ENCODE data around the gene SRC.
A peak's percentile ranks its signal among the peaks of the same experiment; 100 is the strongest.

The SRC gene

DNA sequence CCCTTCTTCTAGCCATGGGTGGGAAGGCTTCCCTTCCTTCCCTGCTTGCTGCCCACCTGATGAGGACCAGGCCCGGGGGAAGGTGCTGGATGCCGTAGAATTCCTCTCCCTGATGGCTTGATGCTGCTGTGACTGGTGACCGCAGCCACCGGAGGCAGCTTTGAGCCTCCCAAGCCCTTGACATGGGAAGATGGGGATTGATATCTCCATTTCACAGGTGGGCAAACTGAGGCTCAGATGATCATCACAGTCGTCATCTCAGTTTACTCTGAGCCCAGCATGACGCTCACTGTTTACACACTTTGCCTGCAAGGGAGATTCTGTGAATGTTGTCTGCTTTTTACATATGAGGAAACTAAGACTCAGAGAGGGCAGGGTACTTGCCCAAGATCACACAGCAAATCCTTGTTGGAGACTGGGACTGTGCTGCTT lies 43.9 kb downstream of the SRC start:
- TF ChIP-seq PAX5 (IDR thresholded peaks at IDR 0.05; ENCODE audit: insufficient read depth, low read length, severe bottlenecking) (no peak), POLR2A (IDR thresholded peaks at IDR 0.05; ENCODE audit: low read depth, low read length) (no peak), POLR2AphosphoS5 (IDR thresholded peaks at IDR 0.05; ENCODE audit: low read depth, low read length) (no peak), TAF1 (IDR thresholded peaks at IDR 0.05; ENCODE audit: low read depth, low read length) (no peak), POU2F2 (IDR thresholded peaks at IDR 0.05; ENCODE audit: low read depth, low read length) (no peak)
- DNase-seq (ENCODE audit: insufficient read length, low spot score) (peak; percentile 4), FAIRE-seq (peak; percentile 26)

DNA sequence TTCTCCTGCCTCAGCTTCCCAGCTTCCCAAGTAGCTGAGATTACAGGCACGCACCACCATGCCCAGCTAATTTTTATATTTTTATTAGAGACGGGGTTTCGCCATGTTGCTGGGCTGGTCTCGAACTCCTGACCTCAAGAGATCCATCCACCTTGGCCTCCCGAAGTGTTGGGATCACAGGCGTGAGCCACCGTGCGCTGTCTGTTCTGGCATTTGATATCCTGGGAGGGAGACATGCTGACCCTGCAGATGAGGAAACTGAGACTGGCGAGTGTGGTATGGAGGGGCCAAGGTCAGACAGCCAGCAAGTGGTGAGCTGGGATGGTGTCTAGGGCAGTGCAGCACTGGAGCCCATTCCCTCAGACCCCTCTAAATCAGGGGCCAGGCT lies 44.6 kb downstream of the SRC start:
- DNase-seq (ENCODE audit: insufficient read length, low spot score) (no peak), FAIRE-seq (peak; percentile 40)
- TF ChIP-seq TAF1 (IDR thresholded peaks at IDR 0.05; ENCODE audit: low read depth, low read length) (no peak), PAX5 (IDR thresholded peaks at IDR 0.05; ENCODE audit: insufficient read depth, low read length, severe bottlenecking) (no peak)

DNA sequence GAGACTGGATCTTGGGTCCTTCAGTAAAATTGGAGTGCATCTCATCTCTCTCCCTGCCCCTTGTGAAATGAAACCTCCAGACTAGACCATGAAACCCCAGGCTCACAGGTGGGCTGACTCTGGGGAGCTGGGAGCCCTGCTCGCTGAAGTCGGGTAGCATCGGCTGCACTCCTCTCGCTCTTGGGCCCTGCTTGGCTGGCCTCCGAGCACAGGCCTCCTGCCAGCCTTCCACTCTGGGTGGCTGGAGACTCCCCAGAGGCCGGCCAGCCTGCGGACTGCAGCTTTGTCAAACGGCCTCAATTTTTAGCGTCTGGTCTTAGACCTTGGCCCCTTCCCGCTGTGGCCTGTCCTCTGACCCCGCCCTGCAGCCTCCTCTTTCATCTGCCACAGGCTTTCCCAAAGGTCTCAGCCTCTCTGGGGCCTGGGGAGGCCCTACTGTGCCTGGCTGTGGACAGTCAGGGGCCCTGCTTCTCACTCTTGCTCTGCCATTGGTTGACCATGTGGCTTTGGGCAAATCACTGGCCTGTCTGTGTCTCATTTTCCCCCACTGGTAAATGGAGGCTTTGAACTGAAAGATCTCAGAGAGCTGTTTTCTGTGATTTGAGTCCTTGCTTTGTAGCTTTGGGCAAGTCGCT lies 45.1 kb downstream of the SRC start:
- TF ChIP-seq POLR2A (IDR thresholded peaks at IDR 0.05; ENCODE audit: low read depth, low read length) (no peak), SPI1 (IDR thresholded peaks at IDR 0.05; ENCODE audit: low read depth, low read length) (no peak), POLR2AphosphoS5 (IDR thresholded peaks at IDR 0.05; ENCODE audit: low read depth, low read length) (no peak), POU2F2 (IDR thresholded peaks at IDR 0.05; ENCODE audit: low read depth, low read length) (no peak), PAX5 (IDR thresholded peaks at IDR 0.05; ENCODE audit: insufficient read depth, low read length, severe bottlenecking) (no peak), TAF1 (IDR thresholded peaks at IDR 0.05; ENCODE audit: low read depth, low read length) (no peak)
- FAIRE-seq (no peak), DNase-seq (ENCODE audit: insufficient read length, low spot score) (no peak)

DNA sequence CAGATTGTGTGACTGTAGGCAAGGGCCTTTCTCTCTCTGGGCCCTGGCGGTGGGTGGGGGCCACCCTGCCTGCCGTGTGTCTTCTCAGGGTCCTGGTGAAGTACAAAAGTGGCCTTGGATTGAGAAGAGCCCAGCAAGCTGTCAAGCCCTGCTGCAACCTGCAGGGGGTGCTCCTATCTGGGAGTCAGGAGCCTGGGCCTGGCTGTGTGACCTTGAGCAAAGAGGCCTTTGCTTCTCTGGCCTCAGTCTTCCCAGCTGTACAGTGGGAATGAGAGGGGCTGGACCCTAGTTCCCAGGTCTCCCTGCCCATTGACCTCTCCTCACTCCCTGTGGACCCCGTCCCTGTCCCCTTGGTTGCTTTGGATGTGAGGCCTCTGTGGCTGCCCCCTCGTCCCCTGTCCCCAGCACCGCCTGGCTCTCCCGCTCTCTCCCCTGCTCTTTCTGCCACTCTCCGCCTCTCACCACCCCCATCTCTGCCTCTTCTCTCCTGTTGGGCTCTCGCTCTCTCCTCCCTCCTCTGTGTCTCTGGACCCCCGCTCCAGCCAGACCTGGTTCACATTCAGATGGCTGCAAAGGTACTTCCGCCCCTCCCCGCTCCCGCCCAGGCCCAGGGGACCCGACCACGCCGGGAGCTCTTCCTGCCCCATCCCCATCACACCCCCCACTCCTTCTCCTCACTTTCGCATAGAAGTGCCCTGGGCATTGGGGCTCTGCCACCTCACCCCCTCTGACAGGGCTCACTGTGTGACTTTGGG lies 46.7 kb downstream of the SRC start:
- DNase-seq (ENCODE audit: insufficient read length, low spot score) (peak; percentile 62), FAIRE-seq (no peak)
- no peak for TF ChIP-seq TAF1 (IDR thresholded peaks at IDR 0.05; ENCODE audit: low read depth, low read length)
- TF ChIP-seq POLR2AphosphoS5 (IDR thresholded peaks at IDR 0.05; ENCODE audit: low read depth, low read length), result no peak
- TF ChIP-seq PAX5 (IDR thresholded peaks at IDR 0.05; ENCODE audit: insufficient read depth, low read length, severe bottlenecking), result no peak
- no peak for TF ChIP-seq SPI1 (IDR thresholded peaks at IDR 0.05; ENCODE audit: low read depth, low read length)
- TF ChIP-seq POLR2A (IDR thresholded peaks at IDR 0.05; ENCODE audit: low read depth, low read length), result no peak
- TF ChIP-seq POU2F2 (IDR thresholded peaks at IDR 0.05; ENCODE audit: low read depth, low read length), result no peak

DNA sequence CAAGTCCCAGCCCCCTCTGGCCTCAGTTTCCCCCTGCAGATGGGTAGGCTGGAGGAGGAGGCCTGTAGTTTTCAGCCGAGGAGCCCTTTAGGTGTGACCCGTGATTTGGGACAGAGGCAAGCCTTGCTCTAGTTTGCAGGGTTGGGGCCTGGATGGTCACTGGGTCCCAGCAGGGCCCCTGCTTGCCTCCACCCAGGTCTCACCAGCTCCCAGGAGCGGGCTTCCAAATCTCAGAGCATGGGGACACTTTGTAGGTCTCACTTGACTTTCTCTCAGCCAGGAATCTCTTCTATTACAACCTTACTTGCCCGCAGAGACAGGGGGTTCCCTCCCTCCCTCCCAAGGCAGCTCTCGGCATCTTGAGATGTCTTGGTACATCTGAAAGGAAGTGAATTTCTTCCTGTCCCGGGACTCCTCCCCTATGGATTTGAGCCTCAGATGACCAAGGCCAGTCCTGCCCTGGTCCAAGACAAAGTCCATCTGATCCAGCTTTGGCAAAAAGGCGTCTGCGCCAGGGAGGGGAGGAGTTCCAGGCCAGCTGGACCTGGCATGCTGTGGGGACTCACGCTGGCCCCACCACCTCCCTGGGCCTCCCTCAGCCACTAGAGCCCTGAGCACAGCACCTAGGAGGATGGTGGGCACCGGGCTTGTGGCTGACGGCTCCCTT lies 47.4 kb downstream of the SRC start:
- DNase-seq (ENCODE audit: insufficient read length, low spot score) (no peak), FAIRE-seq (no peak)
- TF ChIP-seq TAF1 (IDR thresholded peaks at IDR 0.05; ENCODE audit: low read depth, low read length) (no peak), SPI1 (IDR thresholded peaks at IDR 0.05; ENCODE audit: low read depth, low read length) (no peak), POLR2A (IDR thresholded peaks at IDR 0.05; ENCODE audit: low read depth, low read length) (no peak), POLR2AphosphoS5 (IDR thresholded peaks at IDR 0.05; ENCODE audit: low read depth, low read length) (no peak), POU2F2 (IDR thresholded peaks at IDR 0.05; ENCODE audit: low read depth, low read length) (no peak), PAX5 (IDR thresholded peaks at IDR 0.05; ENCODE audit: insufficient read depth, low read length, severe bottlenecking) (no peak)

DNA sequence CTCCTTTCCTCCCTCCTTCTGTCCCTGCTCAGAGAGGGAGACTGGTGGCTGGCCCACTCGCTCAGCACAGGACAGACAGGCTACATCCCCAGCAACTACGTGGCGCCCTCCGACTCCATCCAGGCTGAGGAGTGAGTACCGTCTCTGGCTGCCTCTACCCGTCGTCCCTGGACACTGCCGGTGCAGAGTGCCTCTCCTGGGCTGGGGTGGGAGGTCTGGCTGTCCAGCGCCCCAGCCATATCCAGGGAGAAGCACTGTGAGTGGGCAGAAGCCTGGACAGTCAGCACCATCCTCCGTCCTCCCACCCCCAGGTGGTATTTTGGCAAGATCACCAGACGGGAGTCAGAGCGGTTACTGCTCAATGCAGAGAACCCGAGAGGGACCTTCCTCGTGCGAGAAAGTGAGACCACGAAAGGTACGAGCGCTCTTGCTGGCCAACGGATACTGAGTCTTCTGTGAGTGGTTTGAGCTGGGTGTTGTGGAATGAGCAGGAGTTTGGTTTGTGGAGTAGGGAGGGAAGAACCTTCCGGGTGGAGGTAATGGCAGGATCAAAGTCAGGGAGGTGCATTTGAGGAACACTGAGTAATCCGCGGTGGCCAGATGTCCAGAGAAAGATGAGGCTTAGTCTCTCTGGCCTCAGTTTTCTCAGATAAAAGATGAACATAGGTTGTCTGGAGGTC lies 48.1 kb downstream of the SRC start:
- DNase-seq (ENCODE audit: insufficient read length, low spot score), result no peak
- TF ChIP-seq SPI1 (IDR thresholded peaks at IDR 0.05; ENCODE audit: low read depth, low read length), result no peak
- TF ChIP-seq POLR2A (IDR thresholded peaks at IDR 0.05; ENCODE audit: low read depth, low read length), result no peak
- TF ChIP-seq PAX5 (IDR thresholded peaks at IDR 0.05; ENCODE audit: insufficient read depth, low read length, severe bottlenecking), result no peak
- TF ChIP-seq TAF1 (IDR thresholded peaks at IDR 0.05; ENCODE audit: low read depth, low read length), result no peak
- no peak for TF ChIP-seq POU2F2 (IDR thresholded peaks at IDR 0.05; ENCODE audit: low read depth, low read length)
- no peak for TF ChIP-seq POLR2AphosphoS5 (IDR thresholded peaks at IDR 0.05; ENCODE audit: low read depth, low read length)
- FAIRE-seq, result no peak

DNA sequence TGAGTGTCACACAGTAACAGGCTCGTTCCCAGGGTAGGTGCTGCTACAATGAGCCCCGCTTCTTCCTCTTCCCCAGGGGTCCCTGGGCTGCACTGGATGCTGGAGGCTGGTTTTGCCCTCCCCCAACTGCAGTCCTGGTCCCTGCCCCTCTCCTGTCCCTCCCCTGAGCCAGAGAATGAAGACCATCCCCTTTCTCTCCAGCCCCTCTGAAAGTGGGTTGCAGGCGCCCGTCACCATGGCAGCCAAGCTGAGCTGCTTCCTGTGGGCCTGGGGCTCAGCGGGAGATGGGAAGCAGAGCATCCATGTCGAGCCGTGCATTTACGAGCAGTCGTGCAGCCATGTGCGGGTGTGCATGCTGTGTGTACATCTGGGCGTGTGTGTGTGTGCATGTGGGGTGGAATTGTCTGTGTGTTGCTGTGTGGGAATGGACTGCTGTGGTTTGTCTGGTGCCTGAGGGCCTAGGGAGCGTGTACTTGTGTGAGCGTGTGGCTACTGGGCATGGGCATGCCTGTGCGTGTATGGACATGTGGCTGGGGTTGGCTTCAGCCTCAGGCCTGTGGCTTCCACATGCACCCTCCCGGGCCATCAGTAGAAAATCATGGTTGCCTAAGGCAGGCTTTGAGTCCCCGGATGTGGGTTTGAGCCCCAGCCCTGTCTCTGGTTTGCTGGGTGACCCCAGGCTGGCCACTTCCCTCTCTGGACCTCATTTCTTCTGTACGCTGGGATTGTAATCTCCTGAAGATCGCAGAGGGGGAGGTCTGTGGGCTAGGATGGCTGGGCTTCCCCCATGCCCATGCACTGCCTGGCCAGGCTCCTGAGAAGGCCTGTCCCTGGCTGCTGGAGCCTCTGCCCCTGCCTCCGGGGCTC lies 48.8 kb downstream of the SRC start:
- no peak for TF ChIP-seq PAX5 (IDR thresholded peaks at IDR 0.05; ENCODE audit: insufficient read depth, low read length, severe bottlenecking)
- no peak for TF ChIP-seq TAF1 (IDR thresholded peaks at IDR 0.05; ENCODE audit: low read depth, low read length)
- TF ChIP-seq POLR2A (IDR thresholded peaks at IDR 0.05; ENCODE audit: low read depth, low read length), result no peak
- TF ChIP-seq POU2F2 (IDR thresholded peaks at IDR 0.05; ENCODE audit: low read depth, low read length), result no peak
- TF ChIP-seq POLR2AphosphoS5 (IDR thresholded peaks at IDR 0.05; ENCODE audit: low read depth, low read length), result no peak
- no peak for TF ChIP-seq SPI1 (IDR thresholded peaks at IDR 0.05; ENCODE audit: low read depth, low read length)
- DNase-seq (ENCODE audit: insufficient read length, low spot score) (no peak), FAIRE-seq (peak; percentile 9)

DNA sequence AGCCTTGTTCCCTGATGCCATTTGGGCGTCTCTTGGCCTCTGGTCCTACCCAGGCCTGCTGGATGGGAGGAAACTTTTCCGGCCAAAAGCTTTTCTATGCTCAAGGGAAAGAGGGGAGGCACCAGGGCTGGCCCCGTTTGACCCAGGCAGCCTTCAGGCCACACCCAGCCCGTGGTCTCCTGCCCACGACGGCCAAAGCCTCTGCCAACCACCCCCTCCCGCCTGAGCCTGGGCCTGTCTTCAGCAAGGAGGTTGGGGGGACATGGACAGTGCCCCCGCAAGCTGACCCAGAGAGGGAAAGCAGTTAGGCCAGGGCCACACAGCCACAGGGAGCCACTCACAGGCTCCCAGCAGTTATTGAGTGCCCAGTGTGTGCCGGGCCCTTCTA lies 49.5 kb downstream of the SRC start:
- no peak for FAIRE-seq
- no peak for TF ChIP-seq TAF1 (IDR thresholded peaks at IDR 0.05; ENCODE audit: low read depth, low read length)
- no peak for TF ChIP-seq SPI1 (IDR thresholded peaks at IDR 0.05; ENCODE audit: low read depth, low read length)
- no peak for TF ChIP-seq POLR2A (IDR thresholded peaks at IDR 0.05; ENCODE audit: low read depth, low read length)
- TF ChIP-seq POU2F2 (IDR thresholded peaks at IDR 0.05; ENCODE audit: low read depth, low read length), result no peak
- no peak for TF ChIP-seq PAX5 (IDR thresholded peaks at IDR 0.05; ENCODE audit: insufficient read depth, low read length, severe bottlenecking)
- no peak for TF ChIP-seq POLR2AphosphoS5 (IDR thresholded peaks at IDR 0.05; ENCODE audit: low read depth, low read length)
- DNase-seq (ENCODE audit: insufficient read length, low spot score), result no peak
